ENCODE measurements around the gene CERCAM. TPM values are rescaled to one million over a fixed set of nuclear protein-coding genes. Genes with fewer than 3 reads are reported as not detected.

Gene CERCAM
- total RNA-seq, 1 experiment from 2014 or later: 11.3 TPM

DNA sequence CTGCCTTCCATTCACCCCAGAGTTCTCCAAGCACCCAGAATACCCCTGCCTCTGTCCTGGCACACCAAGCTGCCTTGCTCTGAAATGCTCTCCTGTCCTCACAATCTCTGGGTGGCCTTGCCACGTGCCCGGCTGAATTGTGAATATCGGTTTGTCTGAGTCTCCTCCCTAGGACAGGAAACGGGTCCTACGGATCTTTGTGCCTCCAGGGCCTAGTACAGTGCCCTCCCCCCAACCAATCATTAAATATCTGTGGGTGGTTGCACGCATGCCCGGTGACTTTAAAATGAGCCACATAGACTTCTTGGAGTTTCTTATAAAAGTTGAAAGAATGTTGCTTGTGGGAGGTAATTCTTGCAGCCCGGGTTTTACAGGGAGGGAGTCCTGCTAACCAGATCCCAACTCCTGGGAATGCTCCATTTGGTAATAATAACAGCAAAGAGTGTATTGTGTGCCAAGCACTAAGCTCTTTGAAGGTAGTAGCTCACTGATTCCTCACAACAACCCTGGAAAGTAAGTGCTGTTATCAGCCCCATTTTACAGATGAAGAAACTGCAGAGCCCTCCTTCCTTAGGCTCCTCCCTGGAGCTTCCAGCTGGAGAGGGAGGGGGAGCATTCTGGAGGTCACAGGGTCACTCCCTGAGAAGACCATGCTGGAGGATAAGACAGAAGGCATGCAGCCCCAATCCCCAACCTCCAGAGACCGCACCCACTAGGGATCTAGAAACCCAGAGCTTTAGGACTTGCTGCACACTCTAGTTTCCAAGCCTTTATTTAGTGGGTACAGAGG lies 26.1 kb upstream of the CERCAM start:
- ATAC-seq: no peak
- Histone ChIP-seq H3K9me3 (ENCODE audit: control insufficient read depth, insufficient read depth, low read depth, low read length) (no peaks in the 10 kb centered on the region), H3K27me3 (ENCODE audit: control insufficient read depth, insufficient read depth, low read length) (no peaks in the 10 kb centered on the region), H3K27ac (ENCODE audit: low read length) (no peak overlapping the region), H3K4me3 (ENCODE audit: low read depth in 2 of 2, low read length in 2 of 2) (no peak overlapping the region), H3K4me1 (ENCODE audit: control insufficient read depth, insufficient read depth, low read length) (no peaks in the 10 kb centered on the region), H3K36me3 (ENCODE audit: control insufficient read depth, insufficient read depth, low read length) (no peaks in the 10 kb centered on the region)
- BruUV-seq (replicated peaks): no TSS peak
- DNase-seq (ENCODE audit: low read depth, low spot score): no peak
- ChIA-PET CTCF (no interaction called here), POLR2A (no interaction called here)
- intact Hi-C loops (cut with micrococcal nuclease; ENCODE audit: unreplicated experiment): no loop called here
- in situ Hi-C loops (cut with HindIII; ENCODE audit: low pct_unique_long_range_greater_than_20kb, low sequenced_read_pairs): no loop called here
- TF ChIP-seq SIN3A (IDR thresholded peaks at IDR 0.05; ENCODE audit: borderline replicate concordance, insufficient read depth, low read depth, low read length) (no peak), TCF7L2 (IDR thresholded peaks at IDR 0.05; ENCODE audit: low read depth, low read length) (no peak), POLR2AphosphoS5 (IDR thresholded peaks at IDR 0.05; ENCODE audit: low read depth, low read length) (no peak)
- TF ChIP-seq, protein P1, sequence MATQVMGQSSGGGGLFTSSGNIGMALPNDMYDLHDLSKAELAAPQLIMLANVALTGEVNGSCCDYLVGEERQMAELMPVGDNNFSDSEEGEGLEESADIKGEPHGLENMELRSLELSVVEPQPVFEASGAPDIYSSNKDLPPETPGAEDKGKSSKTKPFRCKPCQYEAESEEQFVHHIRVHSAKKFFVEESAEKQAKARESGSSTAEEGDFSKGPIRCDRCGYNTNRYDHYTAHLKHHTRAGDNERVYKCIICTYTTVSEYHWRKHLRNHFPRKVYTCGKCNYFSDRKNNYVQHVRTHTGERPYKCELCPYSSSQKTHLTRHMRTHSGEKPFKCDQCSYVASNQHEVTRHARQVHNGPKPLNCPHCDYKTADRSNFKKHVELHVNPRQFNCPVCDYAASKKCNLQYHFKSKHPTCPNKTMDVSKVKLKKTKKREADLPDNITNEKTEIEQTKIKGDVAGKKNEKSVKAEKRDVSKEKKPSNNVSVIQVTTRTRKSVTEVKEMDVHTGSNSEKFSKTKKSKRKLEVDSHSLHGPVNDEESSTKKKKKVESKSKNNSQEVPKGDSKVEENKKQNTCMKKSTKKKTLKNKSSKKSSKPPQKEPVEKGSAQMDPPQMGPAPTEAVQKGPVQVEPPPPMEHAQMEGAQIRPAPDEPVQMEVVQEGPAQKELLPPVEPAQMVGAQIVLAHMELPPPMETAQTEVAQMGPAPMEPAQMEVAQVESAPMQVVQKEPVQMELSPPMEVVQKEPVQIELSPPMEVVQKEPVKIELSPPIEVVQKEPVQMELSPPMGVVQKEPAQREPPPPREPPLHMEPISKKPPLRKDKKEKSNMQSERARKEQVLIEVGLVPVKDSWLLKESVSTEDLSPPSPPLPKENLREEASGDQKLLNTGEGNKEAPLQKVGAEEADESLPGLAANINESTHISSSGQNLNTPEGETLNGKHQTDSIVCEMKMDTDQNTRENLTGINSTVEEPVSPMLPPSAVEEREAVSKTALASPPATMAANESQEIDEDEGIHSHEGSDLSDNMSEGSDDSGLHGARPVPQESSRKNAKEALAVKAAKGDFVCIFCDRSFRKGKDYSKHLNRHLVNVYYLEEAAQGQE (IDR thresholded peaks at IDR 0.05; ENCODE audit: insufficient read depth in 1 of 2, low read depth in 2 of 2, low read length in 1 of 2): no peak
- TF ChIP-seq, protein P2, sequence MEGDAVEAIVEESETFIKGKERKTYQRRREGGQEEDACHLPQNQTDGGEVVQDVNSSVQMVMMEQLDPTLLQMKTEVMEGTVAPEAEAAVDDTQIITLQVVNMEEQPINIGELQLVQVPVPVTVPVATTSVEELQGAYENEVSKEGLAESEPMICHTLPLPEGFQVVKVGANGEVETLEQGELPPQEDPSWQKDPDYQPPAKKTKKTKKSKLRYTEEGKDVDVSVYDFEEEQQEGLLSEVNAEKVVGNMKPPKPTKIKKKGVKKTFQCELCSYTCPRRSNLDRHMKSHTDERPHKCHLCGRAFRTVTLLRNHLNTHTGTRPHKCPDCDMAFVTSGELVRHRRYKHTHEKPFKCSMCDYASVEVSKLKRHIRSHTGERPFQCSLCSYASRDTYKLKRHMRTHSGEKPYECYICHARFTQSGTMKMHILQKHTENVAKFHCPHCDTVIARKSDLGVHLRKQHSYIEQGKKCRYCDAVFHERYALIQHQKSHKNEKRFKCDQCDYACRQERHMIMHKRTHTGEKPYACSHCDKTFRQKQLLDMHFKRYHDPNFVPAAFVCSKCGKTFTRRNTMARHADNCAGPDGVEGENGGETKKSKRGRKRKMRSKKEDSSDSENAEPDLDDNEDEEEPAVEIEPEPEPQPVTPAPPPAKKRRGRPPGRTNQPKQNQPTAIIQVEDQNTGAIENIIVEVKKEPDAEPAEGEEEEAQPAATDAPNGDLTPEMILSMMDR (IDR thresholded peaks at IDR 0.05): no peak

DNA sequence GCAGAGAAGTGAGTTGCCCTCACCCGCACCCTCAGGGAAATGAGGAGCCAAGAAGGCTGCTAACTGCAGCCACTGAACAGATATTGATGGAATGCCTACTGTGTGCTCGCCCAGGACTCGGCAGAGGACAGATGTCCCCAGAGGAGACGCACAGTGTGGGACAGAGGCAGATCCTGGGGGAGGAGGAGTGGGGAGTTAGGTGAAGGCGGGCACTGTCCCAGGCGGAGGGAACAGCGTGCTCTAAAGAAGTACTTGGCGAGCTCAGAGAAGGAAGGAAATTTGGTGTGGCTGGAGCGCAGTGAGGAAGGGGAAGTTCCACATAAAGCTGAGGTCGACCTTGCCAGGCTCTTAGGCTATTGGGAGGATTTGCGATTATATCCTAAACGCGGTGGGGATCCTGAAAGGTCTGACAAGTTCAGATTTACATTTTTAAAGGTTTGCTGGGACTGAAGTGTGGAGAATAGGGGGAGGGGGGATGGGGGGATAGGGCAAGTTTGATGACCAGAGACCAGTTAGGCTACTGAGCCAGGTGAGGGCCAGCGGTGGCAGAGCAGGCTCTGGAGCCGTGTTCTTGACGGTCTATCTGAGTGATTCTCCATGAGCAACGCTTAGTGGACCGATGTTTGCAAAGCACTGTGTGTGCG lies 23.6 kb upstream of the CERCAM start:
- no peaks in the 10 kb centered on the region for H3K27me3 ChIP-seq (ENCODE audit: control insufficient read depth, insufficient read depth, low read length)
- H3K4me1 ChIP-seq (ENCODE audit: control insufficient read depth, insufficient read depth, low read length): no peaks in the 10 kb centered on the region
- ChIA-PET CTCF (no interaction called here), POLR2A (interaction anchor here (0.6 kb wide), 2 partner anchors 11 to 13 kb away, joined by 4 to 12 read pairs; no protein-coding TSS in a partner anchor)
- in situ Hi-C loops (cut with HindIII; ENCODE audit: low pct_unique_long_range_greater_than_20kb, low sequenced_read_pairs) (no loop called here), intact Hi-C loops (cut with micrococcal nuclease; ENCODE audit: unreplicated experiment) (no loop called here)
- TF ChIP-seq, protein P1 (IDR thresholded peaks at IDR 0.05; ENCODE audit: insufficient read depth in 1 of 2, low read depth in 2 of 2, low read length in 1 of 2): no peak
- no peak for TF ChIP-seq POLR2AphosphoS5 (IDR thresholded peaks at IDR 0.05; ENCODE audit: low read depth, low read length)
- TF ChIP-seq SIN3A (IDR thresholded peaks at IDR 0.05; ENCODE audit: borderline replicate concordance, insufficient read depth, low read depth, low read length): no peak
- TF ChIP-seq, protein P2 (IDR thresholded peaks at IDR 0.05): no peak
- no peak for TF ChIP-seq TCF7L2 (IDR thresholded peaks at IDR 0.05; ENCODE audit: low read depth, low read length)
- peak; percentile 53; the same call in 1 of the 2 replicates for ATAC-seq
- no peak for DNase-seq (ENCODE audit: low read depth, low spot score)
- H3K27ac ChIP-seq (ENCODE audit: low read length): no peak overlapping the region
- no peak overlapping the region for H3K4me3 ChIP-seq (ENCODE audit: low read depth in 2 of 2, low read length in 2 of 2)
- no peaks in the 10 kb centered on the region for H3K9me3 ChIP-seq (ENCODE audit: control insufficient read depth, insufficient read depth, low read depth, low read length)
- BruUV-seq (replicated peaks): no TSS peak
- no peaks in the 10 kb centered on the region for H3K36me3 ChIP-seq (ENCODE audit: control insufficient read depth, insufficient read depth, low read length)
